Measurements from ENCODE around the gene NEAT1.
"Not testable (repeated sequence)": the region's sequence is repeated elsewhere in the genome, so short reads cannot be mapped to it uniquely, and the experiment has no call there.

Gene NEAT1

DNA sequence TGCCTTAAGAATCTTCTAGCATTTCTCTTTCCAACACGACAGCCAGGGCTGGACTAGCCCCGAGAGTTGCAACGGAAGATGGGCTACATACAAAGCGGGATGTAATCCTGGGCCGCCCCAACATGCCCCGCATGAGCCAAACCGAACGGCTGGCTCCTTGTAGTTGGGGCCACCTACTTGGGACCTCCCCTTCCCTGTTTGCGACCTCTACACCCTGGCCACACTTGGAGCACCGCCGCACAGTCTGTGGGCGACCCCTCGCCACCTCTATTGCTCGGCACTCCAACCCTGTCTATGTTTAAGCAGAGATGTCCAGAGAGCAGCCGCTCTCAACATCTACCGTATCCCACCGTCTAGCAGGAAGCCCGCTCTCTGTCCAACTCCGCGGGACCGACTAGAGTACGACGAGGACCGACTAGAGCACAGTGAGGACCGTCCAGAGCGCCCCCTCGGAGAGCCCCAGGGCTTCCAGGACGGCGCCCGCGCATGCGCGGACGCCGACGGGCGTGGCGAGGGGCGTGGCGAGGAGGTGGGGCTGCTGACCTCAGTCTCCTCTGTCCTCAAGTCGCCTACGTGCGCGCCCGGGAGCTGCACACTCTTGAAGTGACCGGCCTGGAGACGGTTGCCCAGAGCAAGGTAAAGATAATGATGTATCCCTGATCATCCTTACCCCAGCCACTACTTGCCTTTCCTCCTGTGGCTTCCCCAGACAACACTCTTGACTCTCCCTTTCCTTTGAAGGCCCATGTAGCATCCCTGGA lies 32.3 kb downstream of the NEAT1 start:
- peak; percentile 88 for DNase-seq

DNA sequence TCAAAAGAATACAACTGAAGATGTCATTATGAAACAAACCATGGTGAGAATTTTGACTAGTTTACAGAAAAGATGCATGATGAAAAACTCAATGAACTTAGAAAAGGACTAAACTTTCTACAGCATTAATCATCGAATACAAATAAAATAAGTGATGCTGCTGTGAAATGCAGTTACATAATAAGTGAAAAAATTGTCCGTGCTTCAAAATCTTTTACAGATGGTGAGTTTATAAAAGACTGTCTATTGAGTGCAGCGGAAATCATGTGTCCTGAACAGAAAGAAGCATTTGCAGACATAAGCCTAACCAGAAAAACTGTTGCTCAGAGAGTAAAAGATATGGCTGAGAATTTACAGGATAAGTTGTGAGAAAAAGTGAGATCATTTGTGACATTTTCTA lies 33.8 kb downstream of the NEAT1 start:
- no peak for DNase-seq

DNA sequence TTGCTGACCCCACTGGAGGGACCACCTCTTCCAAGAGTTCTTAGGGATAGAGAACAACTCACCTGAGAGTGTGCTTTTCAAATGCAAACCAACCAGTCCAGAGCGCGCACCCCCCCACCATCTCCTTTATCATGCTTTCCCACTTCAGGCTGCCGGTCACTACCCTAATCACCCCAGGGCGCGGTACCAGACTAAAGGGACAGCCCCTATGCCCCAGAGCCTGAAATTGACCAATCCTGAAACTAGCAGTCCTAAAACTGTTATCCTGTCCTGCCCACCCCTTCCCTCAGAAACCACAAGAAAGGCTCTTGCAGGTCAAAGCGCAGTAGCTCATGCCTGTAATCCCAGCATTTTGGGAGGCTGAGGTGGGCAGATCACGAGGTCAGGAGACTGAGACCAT lies 37.0 kb downstream of the NEAT1 start:
- no peak for DNase-seq

DNA sequence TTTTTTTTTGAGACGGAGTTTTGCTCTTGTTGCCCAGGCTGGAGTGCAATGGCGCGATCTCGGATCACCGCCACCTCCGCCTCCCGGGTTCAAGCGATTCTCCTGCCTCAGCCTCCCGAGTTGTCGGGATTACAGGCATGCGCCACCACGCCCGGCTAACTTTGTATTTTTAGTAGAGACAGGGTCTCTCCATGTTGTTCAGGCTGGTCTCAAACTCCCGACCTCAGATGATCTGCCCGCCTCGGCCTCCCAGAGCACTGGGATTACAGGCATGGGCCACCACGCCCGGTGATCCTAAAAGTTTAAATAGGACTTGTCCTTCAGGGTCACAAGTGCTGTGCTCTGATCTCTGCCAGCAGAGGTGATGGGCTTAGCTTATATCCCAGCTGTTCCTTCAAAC lies 42.9 kb downstream of the NEAT1 start:
- DNase-seq = not testable (repeated sequence)

DNA sequence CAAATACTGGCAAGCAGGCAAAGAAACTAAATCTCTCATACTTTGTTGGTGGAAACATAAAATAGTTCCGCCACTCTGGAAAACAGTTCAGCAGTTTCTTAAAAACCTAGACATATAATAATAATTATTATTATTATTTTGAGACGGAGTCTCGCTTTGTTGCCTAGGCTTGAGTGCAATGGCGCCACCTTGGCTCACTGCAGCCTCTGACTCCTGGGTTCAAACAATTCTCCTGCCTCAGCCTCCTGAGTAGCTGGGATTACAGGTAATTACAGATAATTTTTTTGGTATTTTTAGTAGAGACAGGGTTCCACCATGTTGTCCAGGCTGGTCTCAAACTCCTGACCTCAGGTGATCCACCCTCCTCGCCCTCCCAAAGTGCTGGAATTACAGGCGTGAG lies 44.7 kb downstream of the NEAT1 start:
- not testable (repeated sequence) for DNase-seq

DNA sequence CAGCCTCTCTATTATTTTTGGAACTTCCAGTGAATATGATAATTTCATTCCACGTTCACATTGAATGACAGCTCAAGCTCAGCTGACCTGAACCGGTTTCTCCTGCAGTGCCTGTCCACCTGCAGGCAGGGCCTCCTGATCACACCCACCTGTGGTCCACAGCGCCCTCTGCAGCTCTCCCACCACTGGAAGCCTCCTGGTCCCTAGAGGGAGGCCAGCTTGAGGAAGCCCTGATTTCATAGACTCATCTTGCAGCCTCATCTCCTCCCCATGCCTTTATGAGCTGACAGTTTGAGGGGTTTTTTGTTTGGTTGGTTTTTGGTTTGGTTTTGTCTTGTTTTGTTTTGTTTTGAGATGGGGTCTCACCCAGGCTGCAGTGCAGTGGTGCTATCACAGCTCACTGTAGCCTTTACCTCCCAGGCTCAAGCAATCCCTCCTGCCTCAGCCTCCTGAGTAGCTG lies 46.3 kb downstream of the NEAT1 start:
- peak; percentile 64 for DNase-seq

DNA sequence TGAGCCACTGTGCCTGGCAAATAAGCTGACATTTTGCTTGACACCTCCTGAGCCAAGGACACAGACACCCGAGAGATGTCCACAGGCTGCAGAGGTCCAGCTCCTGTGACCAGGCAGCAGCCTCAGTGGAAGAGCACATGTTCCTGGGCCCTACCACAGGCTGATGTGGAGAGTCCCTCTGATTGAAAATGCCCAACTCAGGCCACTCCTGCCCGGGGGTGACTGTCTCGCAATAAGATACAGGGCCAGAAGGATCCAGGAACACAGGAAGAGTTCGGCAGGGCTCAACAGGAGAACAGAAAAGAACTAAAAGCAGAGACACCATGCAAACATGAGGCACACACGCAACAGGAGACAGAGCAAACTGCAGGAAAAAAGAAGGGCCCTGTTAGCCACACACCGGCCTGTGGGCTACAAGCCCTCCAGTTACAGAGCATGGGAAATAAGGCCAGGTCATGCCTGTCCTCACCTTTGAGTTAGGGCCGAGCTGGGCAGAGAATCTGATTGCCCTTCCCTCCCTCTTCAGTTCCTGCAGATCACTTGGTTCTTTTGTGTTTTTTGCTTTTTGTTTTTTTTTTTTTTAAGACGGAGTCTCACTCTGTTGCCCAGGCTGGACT lies 47.9 kb downstream of the NEAT1 start:
- DNase-seq = no peak

DNA sequence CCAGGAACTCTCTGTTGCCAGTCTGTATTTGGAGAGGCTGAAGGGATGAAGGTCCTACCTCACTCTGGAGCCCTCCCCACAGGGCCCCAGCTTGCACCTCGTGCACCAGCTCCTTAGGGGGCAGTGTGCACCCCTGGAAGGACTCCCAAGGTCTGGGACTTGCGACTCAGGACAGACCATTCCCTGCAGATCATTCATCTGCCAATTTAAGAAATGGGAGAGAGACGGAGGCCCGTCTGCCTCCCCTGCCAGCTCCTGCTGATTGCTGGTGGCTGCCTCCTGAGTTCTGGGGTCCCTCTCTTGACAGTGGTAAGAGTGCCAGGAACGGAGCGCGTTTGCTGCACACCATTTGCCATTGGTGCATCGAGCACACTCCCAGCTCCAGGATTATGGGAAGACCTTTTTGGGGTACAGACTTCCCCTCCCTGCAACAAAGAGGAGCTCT lies 48.9 kb downstream of the NEAT1 start:
- DNase-seq = peak; percentile 48

DNA sequence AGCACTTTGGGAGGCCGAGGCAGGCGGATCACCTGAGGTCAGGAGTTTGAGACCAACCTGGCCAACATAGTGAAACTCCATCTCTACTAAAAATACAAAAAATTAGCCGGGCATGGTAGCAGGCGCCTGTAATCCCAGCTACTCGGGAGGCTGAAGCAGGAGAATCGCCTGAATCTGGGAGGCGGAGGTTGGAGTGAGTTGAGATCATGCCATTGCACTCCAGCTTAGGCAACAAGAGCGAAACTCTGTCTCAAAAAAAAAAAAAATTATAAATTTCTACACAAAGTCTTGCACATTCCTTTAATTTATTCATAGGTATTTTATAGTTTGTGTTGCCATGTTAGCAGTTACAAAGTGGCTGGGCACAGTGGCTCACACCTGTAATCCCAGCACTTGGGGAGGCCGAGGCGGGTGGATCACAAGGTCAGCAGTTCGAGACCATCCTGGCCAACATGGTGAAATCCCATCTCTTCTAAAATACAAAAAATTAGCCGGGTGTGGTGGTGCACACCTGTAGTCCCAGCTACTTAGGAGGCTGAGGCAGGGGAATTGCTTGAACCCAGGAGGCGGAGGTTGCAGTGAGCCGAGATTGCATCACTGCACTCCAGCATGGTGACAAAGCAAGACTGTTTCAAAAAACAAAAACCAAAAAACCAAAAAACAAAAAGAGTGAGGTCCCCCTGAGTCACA lies 50.1 kb downstream of the NEAT1 start:
- DNase-seq = not testable (repeated sequence)

DNA sequence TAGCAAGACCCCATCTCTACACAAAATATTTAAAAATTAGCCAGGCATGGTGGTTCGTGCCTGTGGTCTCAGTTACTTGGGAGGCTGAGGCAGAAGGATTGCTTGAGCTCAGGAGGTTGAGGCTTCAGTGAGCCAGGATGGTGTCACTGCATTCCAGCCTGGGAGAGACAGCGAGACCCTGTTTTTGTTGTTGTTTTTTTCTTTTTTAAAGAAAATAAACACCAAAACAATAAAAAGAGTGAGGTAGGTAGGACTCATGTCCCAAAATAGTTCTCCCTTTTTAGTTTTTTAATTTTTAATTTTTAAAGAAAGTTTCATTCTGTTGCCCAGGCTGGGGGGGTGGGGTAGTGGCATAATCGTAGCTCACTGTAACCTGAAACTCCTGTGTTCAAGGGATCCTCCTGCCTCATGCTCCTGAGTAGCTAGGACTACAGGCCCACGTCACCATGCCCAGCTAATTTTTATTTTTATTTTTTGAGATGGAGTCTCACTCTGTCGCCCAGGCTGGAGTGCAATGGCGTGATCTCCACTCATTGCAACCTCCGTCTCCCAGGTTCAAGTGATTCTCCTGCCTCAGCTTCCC lies 50.8 kb downstream of the NEAT1 start:
- DNase-seq = no peak

DNA sequence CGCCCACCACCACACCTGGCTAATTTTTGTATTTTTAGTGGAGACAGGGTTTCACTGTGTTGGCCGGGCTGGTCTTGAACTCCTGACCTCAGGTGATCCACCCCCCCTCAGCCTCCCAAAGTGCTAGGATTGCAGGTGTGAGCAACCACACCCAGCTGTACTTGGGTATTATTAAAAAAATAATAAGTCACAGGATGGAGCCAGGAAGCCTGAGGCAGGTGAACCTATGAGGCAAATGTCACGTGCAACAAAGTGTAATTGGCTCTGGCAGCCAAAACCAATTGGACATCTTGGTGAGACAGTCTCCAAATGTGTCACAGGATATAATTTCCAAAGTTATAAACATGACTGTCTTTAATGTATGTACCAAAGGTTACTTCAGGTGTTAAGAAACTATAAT lies 52.3 kb downstream of the NEAT1 start:
- no peak for DNase-seq

DNA sequence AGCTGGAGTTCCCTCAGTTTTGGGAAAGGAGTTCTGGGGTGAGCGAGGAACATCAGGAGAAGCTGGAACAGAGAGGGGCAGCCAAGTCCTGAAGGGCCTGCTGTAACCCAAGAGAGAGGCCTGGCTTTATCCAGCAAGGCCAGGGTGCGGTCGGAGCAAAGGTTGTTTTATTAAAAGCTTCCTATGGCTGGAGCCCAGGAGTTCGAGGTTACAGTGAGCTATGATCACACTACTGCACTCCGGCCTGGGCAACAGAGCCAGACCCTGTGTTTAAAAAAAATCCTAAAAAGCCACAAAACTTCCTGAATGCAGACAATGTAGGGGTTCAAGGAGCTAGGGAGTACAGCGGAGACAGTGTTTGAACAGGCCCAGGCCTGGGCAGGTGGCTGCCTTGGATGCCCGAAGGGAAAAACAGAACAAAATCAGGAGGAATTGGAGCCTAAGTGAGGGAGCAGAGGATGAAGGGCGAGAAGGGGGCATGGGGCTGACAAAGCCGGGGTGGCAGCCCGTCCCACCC lies 54.1 kb downstream of the NEAT1 start:
- no peak for DNase-seq

DNA sequence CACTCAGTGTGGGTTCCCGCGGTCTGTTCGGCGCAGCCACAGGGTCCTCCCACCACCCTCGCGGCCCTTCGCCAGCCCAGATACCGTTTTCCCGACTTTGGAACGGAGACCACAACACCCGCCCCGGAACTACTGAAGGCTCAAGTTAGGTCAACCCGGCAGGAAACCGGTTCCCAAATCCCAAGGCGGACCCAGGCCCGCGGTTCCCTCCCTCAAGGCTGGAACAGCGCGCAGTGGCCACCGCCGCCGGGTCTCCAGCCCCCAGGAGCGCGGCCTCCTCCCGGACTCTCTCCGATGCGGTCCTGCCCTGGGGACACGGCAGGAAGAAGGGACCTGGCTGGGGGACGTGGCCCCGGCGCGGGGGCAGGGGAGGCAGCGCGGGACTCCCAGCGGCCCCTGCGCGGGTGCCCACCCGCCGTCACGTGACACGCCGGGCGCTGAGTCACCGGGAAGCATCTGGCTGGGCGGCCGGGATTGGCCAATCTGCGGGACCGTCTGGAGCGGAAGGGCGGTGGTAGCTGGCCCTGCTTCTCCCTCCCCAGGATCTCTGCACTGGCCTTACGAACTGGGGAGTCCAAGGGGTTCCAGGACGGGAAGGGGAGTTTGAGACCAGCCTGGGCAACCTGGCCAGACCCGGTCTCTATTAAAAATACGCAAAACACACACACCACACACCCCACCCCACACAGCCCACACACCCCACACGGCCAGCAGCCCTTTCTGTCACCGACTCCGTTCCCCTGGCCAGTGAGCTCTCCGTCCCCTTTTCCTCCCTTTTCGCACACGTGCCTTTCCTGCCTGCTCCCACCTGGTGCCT lies 54.8 kb downstream of the NEAT1 start:
- peak; percentile 96 for DNase-seq

DNA sequence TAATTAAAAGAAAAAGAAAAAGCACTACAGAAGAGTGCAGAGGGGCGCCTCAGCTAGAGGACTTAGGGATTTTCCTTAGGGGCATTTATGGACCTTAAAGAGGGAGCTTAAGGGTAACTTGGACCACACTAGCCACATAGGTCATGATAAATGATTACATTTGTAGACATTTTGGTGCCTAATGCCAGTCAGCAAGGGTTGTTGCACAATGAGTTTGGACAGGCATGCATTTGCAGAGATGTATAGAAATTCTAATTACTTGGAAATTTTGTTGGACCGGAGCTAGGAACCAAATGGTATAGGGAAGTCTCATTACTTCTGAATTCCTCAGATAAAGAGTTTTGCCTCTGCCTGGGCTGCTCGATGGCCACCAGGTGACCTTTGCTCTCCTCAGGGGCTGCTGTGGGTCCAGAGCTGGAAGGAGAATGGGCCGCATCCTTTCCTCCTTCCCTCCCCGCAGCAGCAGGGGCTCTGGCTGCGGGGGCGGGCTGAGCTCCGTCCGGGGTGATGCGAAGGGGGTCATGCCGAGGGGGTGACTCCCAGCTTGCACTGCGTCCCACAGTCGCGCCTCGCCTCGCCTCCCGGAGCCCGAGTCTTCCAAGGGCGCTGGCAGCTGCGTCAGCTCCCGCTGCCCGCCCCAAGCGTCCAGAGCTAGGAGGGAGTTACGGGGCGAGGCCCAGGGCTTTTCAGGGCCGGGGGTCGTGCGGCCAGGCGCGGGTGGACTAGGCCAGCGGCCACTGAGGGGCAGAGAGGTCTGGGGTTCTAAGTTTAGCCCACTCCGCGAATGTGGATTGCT lies 56.0 kb downstream of the NEAT1 start:
- no peak for DNase-seq

DNA sequence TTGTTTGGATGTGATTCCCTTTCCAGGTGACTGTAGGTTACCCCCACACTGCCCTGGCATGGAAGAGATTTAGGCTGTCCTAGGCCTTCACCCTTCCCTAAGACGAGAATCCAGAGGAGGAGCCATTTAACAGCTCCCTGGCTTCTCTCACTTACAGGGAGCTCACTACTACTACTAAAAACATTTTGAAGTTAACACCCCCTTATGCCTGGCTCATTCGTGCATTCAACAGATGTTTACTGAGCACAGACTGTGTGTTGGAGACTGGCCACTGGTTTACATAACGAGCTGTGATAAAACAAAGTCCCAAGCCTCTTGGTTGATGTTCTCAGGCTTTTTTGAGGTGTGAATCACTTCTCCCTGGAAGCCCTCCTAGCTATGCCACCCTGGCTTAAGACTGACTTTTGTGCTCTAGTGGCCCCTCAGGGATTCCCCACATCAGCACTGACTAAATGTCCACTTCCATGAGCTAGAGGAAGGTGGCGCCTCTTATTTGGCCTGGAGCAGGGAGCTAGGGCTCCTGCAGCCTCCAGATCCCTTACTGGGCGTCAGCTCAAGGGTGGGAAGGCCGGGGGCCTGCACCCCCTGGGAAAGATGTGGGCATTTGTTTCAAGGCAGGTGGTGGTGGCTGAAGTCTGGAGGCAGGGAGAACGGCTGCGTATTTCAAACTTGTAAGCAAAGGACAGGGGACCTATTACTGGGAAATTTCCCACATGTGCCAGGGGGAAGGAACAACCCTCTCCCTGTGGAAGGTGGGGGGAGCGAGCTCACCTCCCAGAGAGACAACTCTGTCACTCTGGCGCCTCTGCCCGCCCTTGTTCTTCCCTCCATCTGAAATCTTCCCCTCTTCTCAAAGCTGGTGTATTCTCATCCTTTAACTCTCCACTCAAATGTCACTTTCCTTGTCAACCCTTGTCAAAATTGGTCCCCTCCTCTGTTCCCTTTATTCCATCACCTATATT lies 56.9 kb downstream of the NEAT1 start:
- DNase-seq = no peak

DNA sequence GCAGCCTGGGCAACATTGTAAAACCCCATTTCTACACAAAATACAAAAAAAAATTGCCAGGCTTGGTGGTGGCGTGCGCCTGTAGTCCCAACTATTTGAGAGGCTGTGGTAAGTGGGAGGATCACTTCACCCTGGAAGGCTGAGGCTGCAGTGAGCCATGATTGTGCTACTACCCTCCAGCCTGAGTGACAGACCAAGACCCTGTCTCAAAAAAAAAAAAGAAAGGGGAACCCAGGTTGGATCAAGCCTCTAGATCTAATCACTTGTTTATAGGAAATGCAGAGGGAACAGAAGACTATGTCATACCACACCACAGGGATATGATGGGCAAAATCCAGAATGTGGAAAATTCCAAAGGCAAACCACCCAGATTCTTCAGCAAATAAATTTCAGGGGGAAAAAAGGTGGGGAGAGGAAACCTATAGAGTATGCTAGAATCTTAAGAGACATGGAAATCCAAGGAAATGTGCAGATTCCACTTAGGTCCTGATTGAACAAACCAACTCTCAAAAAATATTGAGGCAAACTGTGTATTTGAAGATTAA lies 59.8 kb downstream of the NEAT1 start:
- DNase-seq = no peak

DNA sequence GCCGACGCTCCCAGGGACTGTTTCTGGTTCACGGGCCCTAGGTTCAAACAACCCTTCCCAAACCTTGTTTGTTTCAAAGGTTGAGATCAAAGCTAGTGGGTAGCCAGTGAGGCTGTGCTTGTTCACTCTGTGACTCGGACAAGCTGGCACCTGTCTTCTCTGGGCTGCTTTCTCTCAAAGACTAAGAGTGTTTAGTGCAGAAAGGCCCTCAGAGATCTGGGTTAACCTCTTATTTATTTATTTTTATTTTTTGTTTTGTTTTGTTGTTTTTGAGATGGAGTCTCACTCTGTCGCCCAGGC lies 63.3 kb downstream of the NEAT1 start:
- no peak for DNase-seq

DNA sequence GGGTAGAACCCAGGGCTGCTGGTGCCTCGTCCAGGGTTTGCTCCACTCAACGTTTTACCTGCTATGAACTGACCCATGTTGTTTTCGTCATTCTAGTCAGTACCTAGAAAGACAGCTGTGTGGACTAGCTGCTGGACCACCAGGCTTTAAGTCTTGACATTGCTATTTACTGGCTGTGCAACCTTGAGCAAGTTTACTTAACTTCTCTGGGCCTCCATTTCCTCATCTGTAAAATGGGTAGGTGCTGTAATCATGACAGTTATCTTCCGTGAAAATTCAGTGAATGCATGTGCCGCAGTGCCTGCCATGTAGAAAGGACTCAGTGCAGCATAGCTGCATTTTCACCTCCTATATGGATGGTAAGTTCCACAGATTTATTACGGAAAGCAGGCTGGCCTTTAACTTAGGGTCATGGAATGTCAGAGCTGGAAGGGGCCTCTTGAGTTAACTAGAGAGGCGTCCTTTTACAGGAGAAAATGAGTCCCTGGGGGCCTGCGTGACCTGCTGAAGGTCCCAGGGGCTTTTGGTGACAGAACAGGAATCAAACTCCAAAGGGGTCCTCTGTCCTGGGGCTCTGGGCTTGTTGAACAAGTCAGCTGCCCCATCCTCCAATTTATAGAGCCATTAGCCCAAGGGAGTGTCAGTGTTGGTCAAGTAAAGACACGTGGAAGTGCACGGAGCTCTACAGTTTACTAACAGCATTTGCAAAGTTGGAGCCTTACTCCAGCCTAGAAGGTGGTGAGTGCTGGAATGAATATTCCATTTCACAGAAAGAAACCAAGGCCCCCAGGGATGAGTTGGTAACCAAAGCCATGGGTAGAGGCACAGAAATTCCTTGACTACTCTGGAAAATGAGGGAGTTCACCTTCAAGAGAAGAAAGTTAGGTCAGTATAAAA lies 64.2 kb downstream of the NEAT1 start:
- no peak for DNase-seq
